Measurements from ENCODE around the gene TLL2.

TLL2 gene

GRCh38 chr10:96452494-96453153, 61.1 kb downstream of the TLL2 start:
- FAIRE-seq: no peak
- no peak for TF ChIP-seq CTCF (IDR thresholded peaks at IDR 0.05; ENCODE audit: insufficient read depth, missing control alignments)
- no peak for DNase-seq (ENCODE audit: insufficient read length, low spot score)

GRCh38 chr10:96450529-96451207, 63.1 kb downstream of the TLL2 start:
- DNase-seq (ENCODE audit: insufficient read length, low spot score) (no peak), FAIRE-seq (no peak)
- no peak for TF ChIP-seq CTCF (IDR thresholded peaks at IDR 0.05; ENCODE audit: insufficient read depth, missing control alignments)

GRCh38 chr10:96448558-96448957, 65.2 kb downstream of the TLL2 start:
- DNase-seq (ENCODE audit: insufficient read length, low spot score) (no peak), FAIRE-seq (no peak)
- no peak for TF ChIP-seq CTCF (IDR thresholded peaks at IDR 0.05; ENCODE audit: insufficient read depth, missing control alignments)

- FAIRE-seq (no peak), DNase-seq (ENCODE audit: insufficient read length, low spot score) (no peak)
- no peak for TF ChIP-seq CTCF (IDR thresholded peaks at IDR 0.05; ENCODE audit: insufficient read depth, missing control alignments)
Measured at GRCh38 chr10:96448021-96448457, 65.7 kb downstream of the TLL2 start.

GRCh38 chr10:96446966-96447596, 66.6 kb downstream of the TLL2 start:
- DNase-seq (ENCODE audit: insufficient read length, low spot score): no peak
- no peak for TF ChIP-seq CTCF (IDR thresholded peaks at IDR 0.05; ENCODE audit: insufficient read depth, missing control alignments)
- FAIRE-seq: no peak

- FAIRE-seq (no peak), DNase-seq (ENCODE audit: insufficient read length, low spot score) (no peak)
Measured at GRCh38 chr10:96441987-96442643, 71.6 kb downstream of the TLL2 start.

More at GRCh38 chr10:96441987-96442643, 71.6 kb downstream of the TLL2 start:
- TF ChIP-seq CTCF (IDR thresholded peaks at IDR 0.05; ENCODE audit: insufficient read depth, missing control alignments): no peak
